ENCODE data around the gene RASSF5.

DNA sequence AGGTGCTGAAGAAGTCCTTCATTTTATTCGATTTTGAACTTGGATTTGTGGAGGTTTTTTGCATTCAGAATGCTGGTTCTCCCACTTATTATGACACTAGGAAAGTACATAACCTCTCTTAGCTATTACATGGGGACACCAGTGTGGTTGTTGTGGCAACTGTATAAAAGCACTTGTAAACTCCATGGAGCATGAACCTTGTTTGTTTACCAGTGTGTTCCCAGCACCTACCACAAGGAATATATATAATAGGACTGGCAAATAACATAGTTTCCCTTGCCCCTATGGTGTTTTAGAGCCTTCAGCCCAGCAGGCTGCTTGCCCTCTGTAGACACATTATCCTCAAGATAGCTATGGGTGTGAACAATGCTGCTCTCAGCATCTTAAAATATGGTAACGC, 43.1 kb downstream of the RASSF5 start:
- TF ChIP-seq CBX5 (IDR thresholded peaks at IDR 0.05; ENCODE audit: low read depth) (no peak), NFIC (IDR thresholded peaks at IDR 0.05; ENCODE audit: low read depth, low read length) (no peak), POLR2AphosphoS2 (IDR thresholded peaks at IDR 0.05; ENCODE audit: low read depth, low read length) (no peak), SMC3 (IDR thresholded peaks at IDR 0.05; ENCODE audit: borderline replicate concordance, low read length) (no peak)
